Measurements from ENCODE around the gene BABAM1. TPM values are rescaled to one million over a fixed set of nuclear protein-coding genes. Genes with fewer than 3 reads are reported as not detected.
A peak's percentile ranks its signal among the peaks of the same experiment; 100 is the strongest.

BABAM1 gene
- total RNA-seq, 6 experiments from 2014 or later, result 105 to 128 (median 120) TPM

- Mint-ChIP-seq H3K4me1 (ENCODE audit: low read depth) (peaks cover 7% of the 10 kb centered on the region), H3K27me3 (ENCODE audit: insufficient read depth) (peaks cover 6% of the 10 kb centered on the region), H3K27ac (no peak overlapping the region), H3K4me3 (no peak overlapping the region), H3K9me3 (peaks cover 5% of the 10 kb centered on the region; the same call in 1 of the 2 replicates), H3K36me3 (ENCODE audit: low read depth) (peaks cover 5% of the 10 kb centered on the region; the same call in 1 of the 2 replicates)
- no peak for DNase-seq
- TF ChIP-seq CTCF (IDR thresholded peaks at IDR 0.05), result no peak
Observed at GRCh38 chr19:17259118-17259780, 8.0 kb upstream of the BABAM1 start.

- TF ChIP-seq CTCF (IDR thresholded peaks at IDR 0.05), result no peak
- Mint-ChIP-seq H3K36me3 (ENCODE audit: low read depth) (peaks cover 5% of the 10 kb centered on the region; the same call in 1 of the 2 replicates), H3K27ac (no peak overlapping the region), H3K9me3 (peaks cover 5% of the 10 kb centered on the region; the same call in 1 of the 2 replicates), H3K27me3 (ENCODE audit: insufficient read depth) (peaks cover 6% of the 10 kb centered on the region), H3K4me1 (ENCODE audit: low read depth) (peaks cover 7% of the 10 kb centered on the region), H3K4me3 (no peak overlapping the region)
- DNase-seq, result no peak
Observed at GRCh38 chr19:17259934-17260333, 7.3 kb upstream of the BABAM1 start.

DNA sequence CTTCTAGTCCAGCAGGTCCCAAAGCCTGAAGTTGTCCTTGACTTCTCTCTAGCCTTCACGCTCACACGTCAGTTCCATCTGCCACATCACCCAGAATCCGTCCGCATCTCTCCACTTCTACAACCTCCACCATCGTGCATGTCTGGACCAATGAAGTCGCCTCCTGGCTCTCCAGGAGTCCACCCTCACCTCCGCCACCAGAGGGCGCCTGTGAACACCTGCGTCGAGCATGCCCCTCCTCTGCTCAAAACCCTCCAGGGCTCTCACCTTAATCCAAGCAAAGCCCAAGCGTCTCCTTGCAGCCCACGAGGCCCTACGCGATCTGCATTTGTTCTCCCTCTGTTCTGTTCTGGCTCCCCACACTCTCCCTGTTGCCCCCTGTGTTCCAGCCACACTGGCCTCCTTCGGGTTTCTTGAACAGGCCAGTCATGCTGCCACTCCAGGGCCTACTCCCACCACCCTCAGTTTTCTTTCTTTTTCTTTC, 6.4 kb upstream of the BABAM1 start:
- Mint-ChIP-seq H3K27me3 (ENCODE audit: insufficient read depth) (peaks cover 6% of the 10 kb centered on the region), H3K27ac (no peak overlapping the region), H3K4me1 (ENCODE audit: low read depth) (peaks cover 7% of the 10 kb centered on the region), H3K9me3 (peaks cover 5% of the 10 kb centered on the region; the same call in 1 of the 2 replicates), H3K4me3 (no peak overlapping the region), H3K36me3 (ENCODE audit: low read depth) (peaks cover 5% of the 10 kb centered on the region; the same call in 1 of the 2 replicates)
- TF ChIP-seq CTCF (IDR thresholded peaks at IDR 0.05), result peak; percentile 97
- peak; percentile 68 for DNase-seq

GRCh38 chr19:17262557-17262956, 4.7 kb upstream of the BABAM1 start:
- peaks cover 12% of the 10 kb centered on the region for H3K4me1 Mint-ChIP-seq (ENCODE audit: low read depth)

More at GRCh38 chr19:17262557-17262956, 4.7 kb upstream of the BABAM1 start:
- DNase-seq, result no peak
- peaks cover 9% of the 10 kb centered on the region; the same call in 1 of the 2 replicates for H3K9me3 Mint-ChIP-seq
- no peak overlapping the region for H3K27ac Mint-ChIP-seq
- H3K36me3 Mint-ChIP-seq (ENCODE audit: low read depth), result peaks cover 11% of the 10 kb centered on the region
- no peak overlapping the region for H3K4me3 Mint-ChIP-seq
- TF ChIP-seq CTCF (IDR thresholded peaks at IDR 0.05), result no peak
- peaks cover 10% of the 10 kb centered on the region for H3K27me3 Mint-ChIP-seq (ENCODE audit: insufficient read depth)

Measured in HFFc6 (cell line).